Breast epithelium (tissue), 3 donors: Measurements from ENCODE around the gene KNSTRN.

Experiments used
- POLR2AphosphoS5 ChIP-seq, 3 donors: sonication (generic); formaldehyde crosslinking; IDR thresholded peaks; one replicate each; pipeline ENCODE4 v1.6.1; 2017; ENCODE audit warnings: antibody characterized with exemption in 3 of 3
- TF ChIP-seq, protein P1 (sequence below), 3 donors: fragments of 450-650 bp; IDR thresholded peaks; one replicate each; pipeline ENCODE4 v1.5.1; 2016 to 2017; ENCODE audit warnings: antibody characterized with exemption in 3 of 3, mild to moderate bottlenecking in 3 of 3, moderate library complexity in 3 of 3

DNA sequence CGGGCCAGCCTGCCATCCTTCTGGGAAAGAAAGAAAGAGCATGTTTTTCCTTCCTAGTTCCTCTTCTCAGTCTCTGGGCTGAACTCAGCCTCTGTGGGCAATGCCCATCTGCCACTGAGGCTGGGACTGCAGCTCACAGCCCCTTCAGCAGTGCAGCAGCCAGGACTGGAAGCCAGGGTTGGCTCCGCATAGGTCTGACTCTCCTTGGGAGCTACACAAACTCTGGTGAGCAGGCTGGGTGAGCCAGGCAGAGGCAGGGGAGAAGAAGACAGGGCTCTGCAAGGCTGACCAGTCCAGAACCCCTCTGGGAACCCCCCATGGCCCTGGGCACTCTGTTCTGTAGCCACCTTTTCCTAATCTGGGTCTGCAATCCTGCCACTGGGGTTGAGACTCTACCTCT, 20.9 kb upstream of the KNSTRN start:
- TF ChIP-seq, protein P1, sequence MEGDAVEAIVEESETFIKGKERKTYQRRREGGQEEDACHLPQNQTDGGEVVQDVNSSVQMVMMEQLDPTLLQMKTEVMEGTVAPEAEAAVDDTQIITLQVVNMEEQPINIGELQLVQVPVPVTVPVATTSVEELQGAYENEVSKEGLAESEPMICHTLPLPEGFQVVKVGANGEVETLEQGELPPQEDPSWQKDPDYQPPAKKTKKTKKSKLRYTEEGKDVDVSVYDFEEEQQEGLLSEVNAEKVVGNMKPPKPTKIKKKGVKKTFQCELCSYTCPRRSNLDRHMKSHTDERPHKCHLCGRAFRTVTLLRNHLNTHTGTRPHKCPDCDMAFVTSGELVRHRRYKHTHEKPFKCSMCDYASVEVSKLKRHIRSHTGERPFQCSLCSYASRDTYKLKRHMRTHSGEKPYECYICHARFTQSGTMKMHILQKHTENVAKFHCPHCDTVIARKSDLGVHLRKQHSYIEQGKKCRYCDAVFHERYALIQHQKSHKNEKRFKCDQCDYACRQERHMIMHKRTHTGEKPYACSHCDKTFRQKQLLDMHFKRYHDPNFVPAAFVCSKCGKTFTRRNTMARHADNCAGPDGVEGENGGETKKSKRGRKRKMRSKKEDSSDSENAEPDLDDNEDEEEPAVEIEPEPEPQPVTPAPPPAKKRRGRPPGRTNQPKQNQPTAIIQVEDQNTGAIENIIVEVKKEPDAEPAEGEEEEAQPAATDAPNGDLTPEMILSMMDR (IDR thresholded peaks at IDR 0.05): no peak
- no peak for TF ChIP-seq POLR2AphosphoS5 (IDR thresholded peaks at IDR 0.05)
